Activated CD4-positive, alpha-beta T cell treated with anti-CD3 and anti-CD28 coated beads, Interleukin-2, amount 50 U/mL, for 48 hours (primary cell): Measurements from ENCODE around the gene CLUH.
"Not testable (repeated sequence)": the region's sequence is repeated elsewhere in the genome, so short reads cannot be mapped to it uniquely, and the experiment has no call there.

ENCODE experiments used
- DNase-seq, 2 experiments: peaks; one replicate each; pipeline ENCODE4 v3.0.0-alpha.2; 2020

CLUH gene

GRCh38 chr17:2701161-2701995, 10.2 kb downstream of the CLUH start:
- no peak for DNase-seq

GRCh38 chr17:2700491-2701141, 10.9 kb downstream of the CLUH start:
- no peak for DNase-seq

- DNase-seq, result no peak
Observed at GRCh38 chr17:2700030-2700490, 11.5 kb downstream of the CLUH start.

GRCh38 chr17:2699216-2699805, 12.3 kb downstream of the CLUH start:
- DNase-seq, result not testable (repeated sequence)

- DNase-seq, result no peak
Observed at GRCh38 chr17:2697611-2698162, 13.9 kb downstream of the CLUH start.

GRCh38 chr17:2695961-2696760, 15.4 kb downstream of the CLUH start:
- no peak for DNase-seq

- no peak for DNase-seq
Observed at GRCh38 chr17:2695243-2695960, 16.2 kb downstream of the CLUH start.

GRCh38 chr17:2694381-2695242, 17.0 kb downstream of the CLUH start:
- DNase-seq, result no peak

- DNase-seq, result no peak
Observed at GRCh38 chr17:2693561-2694380, 17.8 kb downstream of the CLUH start.

- no peak for DNase-seq
Observed at GRCh38 chr17:2692781-2693135, 18.8 kb downstream of the CLUH start.

- no peak for DNase-seq
Observed at GRCh38 chr17:2691965-2692780, 19.4 kb downstream of the CLUH start.

- no peak for DNase-seq
Observed at GRCh38 chr17:2691069-2691871, 20.3 kb downstream of the CLUH start.

- no peak for DNase-seq
Observed at GRCh38 chr17:2690165-2691068, 21.1 kb downstream of the CLUH start.

- no peak for DNase-seq
Observed at GRCh38 chr17:2689411-2690164, 22.0 kb downstream of the CLUH start.

- no peak for DNase-seq
Observed at GRCh38 chr17:2688351-2689342, 22.9 kb downstream of the CLUH start.
